HepG2 (cell line): ENCODE results near the gene TMIGD2. TPM values are rescaled to one million over a fixed set of nuclear protein-coding genes. Genes with fewer than 3 reads are reported as not detected.

Experiments used
- ATAC-seq: fragments of 200-7000 bp; cut with Tn5 transposase; 3 replicates; pipeline ENCODE4 v1.9.1; 2020; ENCODE audit warnings: mild to moderate bottlenecking, moderate library complexity
- BruUV-seq: library from RNA; stranded (reverse); fragments of 400-500 nt; replicated peaks from 2 replicates; lab custom pipeline; 2021; lab: Mats Ljungman, UMichigan
- CTCF ChIA-PET: fragments of 300-600 bp; formaldehyde crosslinking; extraction: SDS; loops from one replicate; lab custom pipeline; 2021; ENCODE audit warnings: low total read pairs, inconsistent platforms, low intra/inter-chr PET ratio; lab: Yijun Ruan, JAX
- POLR2A ChIA-PET: fragments of 350-600 bp; sonication (Branson Sonifier 250); formaldehyde crosslinking; loops from one replicate; lab custom pipeline; 2020; ENCODE audit warnings: antibody characterized with exemption, inconsistent platforms; lab: Yijun Ruan, JAX
- DNase-seq: peaks from one replicate; pipeline ENCODE4 v3.0.0-alpha.2; 2015; ENCODE audit warnings: low spot score
- FAIRE-seq: peaks from 3 replicates; lab custom pipeline; 2011; peaks lifted over from hg19 to GRCh38; lab: Jason Lieb, UNC
- H2AFZ ChIP-seq: one replicate; pipeline ENCODE4 v1.6.1; 2011; ENCODE audit warnings: low read length, inconsistent platforms
- H3K27ac ChIP-seq: fragments of 300-600 bp; 3 replicates; pipeline ENCODE4 v1.8.0; 2011; ENCODE audit warnings: mixed run types, mild to moderate bottlenecking, mixed read lengths, low read length, inconsistent platforms; ENCODE audit not compliant: insufficient read depth; ENCODE audit errors: extremely low read length
- H3K27me3 ChIP-seq, 2 experiments: fragments of 200-600 bp in 1 of 2; 2 replicates in 1 of 2; 3 replicates in 1 of 2; pipeline versions ENCODE4 v1.6.0 to v1.8.0; 2011; ENCODE audit warnings: low read length in 2 of 2, mild to moderate bottlenecking in 2 of 2, moderate library complexity in 2 of 2, inconsistent platforms in 1 of 2; ENCODE audit not compliant: insufficient read depth in 2 of 2, control insufficient read depth in 1 of 2
- H3K36me3 ChIP-seq, 2 experiments: fragments of 200-600 bp in 1 of 2; replicated peaks in 1 of 2; 2 replicates in 1 of 2; 3 replicates in 1 of 2; pipeline versions ENCODE4 v1.5.1 to v1.8.0; 2011; ENCODE audit warnings: low read length in 2 of 2, inconsistent platforms in 1 of 2; ENCODE audit not compliant: insufficient read depth in 2 of 2, control insufficient read depth in 1 of 2
- H3K4me1 ChIP-seq: 2 replicates; pipeline ENCODE4 v1.5.1; 2012; ENCODE audit warnings: low read length, inconsistent platforms; ENCODE audit not compliant: insufficient read depth
- H3K4me2 ChIP-seq: 2 replicates; pipeline ENCODE4 v1.6.0; 2011; ENCODE audit warnings: low read depth, low read length, inconsistent platforms
- H3K4me3 ChIP-seq, 3 experiments: fragments of 200-600 bp in 1 of 3; sonication (generic), shearing (Covaris generic) in 1 of 3; replicated peaks in 1 of 3; 2 replicates each; pipeline ENCODE4 v1.5.1; 2011 to 2016; ENCODE audit warnings: low read length in 3 of 3, inconsistent platforms in 2 of 3, low read depth in 2 of 3, mild to moderate bottlenecking in 2 of 3, control low read depth in 1 of 3, mixed read lengths in 1 of 3; ENCODE audit not compliant: insufficient read depth in 1 of 3
- H3K79me2 ChIP-seq: one replicate; pipeline ENCODE4 v1.6.1; 2011; ENCODE audit warnings: low read length, inconsistent platforms; ENCODE audit not compliant: insufficient read depth
- H3K9ac ChIP-seq: 2 replicates; pipeline ENCODE4 v1.6.0; 2011; ENCODE audit warnings: mild to moderate bottlenecking, low read depth, low read length, inconsistent platforms; ENCODE audit not compliant: insufficient read depth
- H3K9me3 ChIP-seq: 2 replicates; pipeline ENCODE4 v1.5.1; 2012; ENCODE audit warnings: mild to moderate bottlenecking, low read length
- H4K20me1 ChIP-seq: 2 replicates; pipeline ENCODE4 v1.6.0; 2011; ENCODE audit warnings: inconsistent platforms, mild to moderate bottlenecking, low read length, moderate library complexity; ENCODE audit not compliant: insufficient read depth
- ARID2 ChIP-seq: sonication (generic); formaldehyde crosslinking; IDR thresholded peaks from 2 replicates; pipeline ENCODE4 v1.8.1; 2022; ENCODE audit warnings: mild to moderate bottlenecking, missing genetic modification reagents, borderline replicate concordance
- CSRNP1 ChIP-seq: sonication (generic); formaldehyde crosslinking; IDR thresholded peaks from 2 replicates; pipeline ENCODE4 v1.8.1; 2023; ENCODE audit warnings: mild to moderate bottlenecking, missing genetic modification reagents
- DZIP1 ChIP-seq: sonication (generic); formaldehyde crosslinking; IDR thresholded peaks from 2 replicates; pipeline ENCODE4 v1.5.0; 2020; ENCODE audit warnings: mild to moderate bottlenecking, missing genetic modification reagents
- GATAD1 ChIP-seq: IDR thresholded peaks from 2 replicates; pipeline ENCODE4 v1.6.1; 2016; ENCODE audit warnings: missing genetic modification reagents, missing compliant biosample characterization
- HNF4G ChIP-seq, 2 experiments: sonication (generic) in 1 of 2; formaldehyde crosslinking in 1 of 2; IDR thresholded peaks; 2 replicates each; pipeline versions ENCODE4 v1.4.0 to v1.6.1; 2011 to 2020; ENCODE audit warnings: borderline replicate concordance in 2 of 2, low read depth in 2 of 2, mild to moderate bottlenecking in 2 of 2, low read length in 1 of 2, missing genetic modification reagents in 1 of 2, moderate library complexity in 1 of 2
- SMAD3 ChIP-seq: sonication (generic); formaldehyde crosslinking; IDR thresholded peaks from 2 replicates; pipeline ENCODE4 v1.4.0; 2020; ENCODE audit warnings: missing genetic modification reagents
- SRSF4 ChIP-seq: fragments of 200-400 bp; formaldehyde crosslinking; IDR thresholded peaks from one replicate; pipeline ENCODE4 v1.6.1; 2018; ENCODE audit warnings: mild to moderate bottlenecking, low read depth, low read length, moderate library complexity; ENCODE audit not compliant: poor library complexity, severe bottlenecking
- TERF1 ChIP-seq: sonication (generic); formaldehyde crosslinking; IDR thresholded peaks from 2 replicates; pipeline ENCODE4 v1.8.0; 2022; ENCODE audit warnings: mild to moderate bottlenecking, missing genetic modification reagents, moderate library complexity
- ZNF12 ChIP-seq: sonication (generic); formaldehyde crosslinking; IDR thresholded peaks from 2 replicates; pipeline ENCODE4 v1.5.0; 2020; ENCODE audit warnings: missing genetic modification reagents
- ZNF3 ChIP-seq: IDR thresholded peaks from 2 replicates; pipeline ENCODE4 v1.7.0; 2017; ENCODE audit warnings: inconsistent platforms
- ZNF362 ChIP-seq: sonication (generic); formaldehyde crosslinking; IDR thresholded peaks from 2 replicates; pipeline ENCODE4 v1.4.0; 2020; ENCODE audit warnings: missing genetic modification reagents, mild to moderate bottlenecking, borderline replicate concordance
- ZNF580 ChIP-seq: IDR thresholded peaks from 2 replicates; pipeline ENCODE4 v1.6.1; 2016; ENCODE audit warnings: low read depth, borderline replicate concordance
- ZNF652 ChIP-seq: IDR thresholded peaks from 2 replicates; pipeline ENCODE4 v1.6.1; 2016; ENCODE audit warnings: low read depth, borderline replicate concordance
- WGBS: methylation state at CpG from one replicate; pipeline ENCODE4 v1.1.6; 2017; ENCODE audit warnings: low lambda C conversion rate; 5-methylcytosine and 5-hydroxymethylcytosine counted together
- in situ Hi-C: cut with HindIII; loops from 2 replicates; pipeline ENCODE4 v1.10.0; 2017; ENCODE audit warnings: low pct_unique_long_range_greater_than_20kb; ENCODE audit not compliant: extremely low pct_ligation_motif_present
- intact Hi-C: fragments of 100-400 bp; cut with micrococcal nuclease; formaldehyde crosslinking; loops from one replicate; pipeline ENCODE4 v1.10.0; 2022; ENCODE audit not compliant: unreplicated experiment
- polyA plus RNA-seq, 8 experiments: library from polyadenylated mRNA; depleted of rRNA in 3 of 8; stranded (reverse) in 7 of 8; unstranded in 1 of 8; fragments of >200 nt; fragmentation: Illumina TruSeq in 4 of 8; extraction: Trizol in 4 of 8; gene quantifications; 2 replicates each; pipeline versions ENCODE4 v1.2.1 to v1.2.3, GENCODE V29; 2011 to 2016; ENCODE audit warnings: low read depth in 4 of 8, missing spikeins in 1 of 8, mixed read lengths in 1 of 8; ENCODE audit not compliant: insufficient read depth in 1 of 8
- total RNA-seq, 5 experiments: library from RNA; depleted of rRNA; stranded (reverse); fragments of >200 nt; fragmentation: Illumina TruSeq; extraction: Trizol; gene quantifications; 2 replicates each; pipeline ENCODE4 v1.2.3, GENCODE V29; 2016; ENCODE audit warnings: low read depth in 1 of 5

The TMIGD2 gene
- total and polyA plus RNA-seq, 2 of the 13 experiments (the other 11 are each of a cell fraction or from before 2014, with no cell fraction given) = 0.11 to 1.0 TPM

GRCh38 chr19:4267101-4267900 lies 34.9 kb downstream of the TMIGD2 start:
- Histone ChIP-seq H3K27ac (peak overlapping the region; percentile 73), H3K4me3 (no peak overlapping the region), H3K4me2 (no peak overlapping the region), H3K79me2 (no peaks in the 10 kb centered on the region), H3K27me3 (no peaks in the 10 kb centered on the region), H3K36me3 (peaks cover 7 to 13% of the 10 kb centered on the region in 2 experiments; a peak in 3 of 5 replicates), H3K4me1 (peaks cover 20% of the 10 kb centered on the region), H3K9me3 (no peaks in the 10 kb centered on the region), H3K9ac (no peak overlapping the region), H2AFZ (no peak overlapping the region), H4K20me1 (no peaks in the 10 kb centered on the region)
- intact Hi-C loops (loop anchor here (1.0 to 5.0 kb wide), 4 partner anchors 44 to 135 kb away; partner anchors contain the start of genes CHAF1A, MPND and SH3GL1), in situ Hi-C loops (loop anchor here (5.0 kb wide), 1 partner anchor 85 kb away; no protein-coding TSS in a partner anchor)
- DNase-seq (peak; percentile 72), ATAC-seq (peak; percentile 88), FAIRE-seq (peak; percentile 87)
- CTCF ChIA-PET = interaction anchor here (0.6 to 3.2 kb wide), 5 partner anchors 31 to 133 kb away, joined by 3 to 41 read pairs (median 4); partner anchors contain the start of gene SH3GL1
- no TSS peak for BruUV-seq
- POLR2A ChIA-PET = interaction anchor here (0.8 to 2.8 kb wide), 14 partner anchors 10 to 124 kb away, joined by 3 to 23 read pairs (median 4); partner anchors contain the start of genes MPND, STAP2 and YJU2
- WGBS = 34% methylated on average over 16 of the region's 21 CpGs
- no peak for TF ChIP-seq ZNF362 (CRISPR knock-in tag)
- TF ChIP-seq ZNF12 (CRISPR knock-in tag) = no peak
- TF ChIP-seq CSRNP1 = no peak
- no peak for TF ChIP-seq SMAD3 (CRISPR knock-in tag)
- TF ChIP-seq SRSF4 = no peak
- TF ChIP-seq DZIP1 (CRISPR knock-in tag) = no peak
- TF ChIP-seq GATAD1 (CRISPR knock-in tag) = 0 out of 2 replicates have a peak, but pooled peaks have one; percentile 8
- TF ChIP-seq ARID2 (CRISPR knock-in tag) = no peak
- TF ChIP-seq ZNF652 (CRISPR knock-in tag) = no peak
- 0 out of 2 replicates have a peak, but pooled peaks have one; percentile 61 for TF ChIP-seq TERF1 (CRISPR knock-in tag)
- no peak for TF ChIP-seq ZNF580
- TF ChIP-seq HNF4G (IDR thresholded peaks at IDR 0.05; ENCODE audit: borderline replicate concordance, low read depth, low read length) = no peak
- TF ChIP-seq HNF4G (CRISPR knock-in tag; IDR thresholded peaks at IDR 0.05; ENCODE audit: borderline replicate concordance, low read depth) = no peak
- TF ChIP-seq ZNF3 (CRISPR knock-in tag) = no peak
